H1 (cell line): ENCODE results near the gene MPPE1. TPM values are rescaled to one million over a fixed set of nuclear protein-coding genes. Genes with fewer than 3 reads are reported as not detected.

Source experiments
- CBX5 ChIP-seq: fragments of 300-800, 300-1000 bp; sonication (generic); IDR thresholded peaks from 2 replicates; pipeline ENCODE4 v1.7.1; 2016; ENCODE audit warnings: antibody characterized with exemption, low read length, low read depth
- CHD2 ChIP-seq: IDR thresholded peaks from 2 replicates; pipeline ENCODE4 v1.6.1; 2012; ENCODE audit warnings: low read length, improper control_type of control experiment
- CTCF ChIP-seq, 3 experiments: IDR thresholded peaks; 1 replicate in 2 of 3; 2 replicates in 1 of 3; pipeline versions ENCODE4 v1.5.1 to v1.6.1; 2011; ENCODE audit warnings: low read length in 3 of 3, mild to moderate bottlenecking in 3 of 3, inconsistent platforms in 2 of 3, low read depth in 1 of 3, moderate library complexity in 1 of 3; ENCODE audit not compliant: insufficient read depth in 1 of 3; ENCODE audit errors: control extremely low read depth in 1 of 3
- EGR1 ChIP-seq: IDR thresholded peaks from 2 replicates; pipeline ENCODE4 v1.6.1; 2011; ENCODE audit warnings: low read depth, low read length, borderline replicate concordance
- HDAC2 ChIP-seq, 2 experiments: fragments of 300-600 bp in 1 of 2; sonication (generic) in 1 of 2; IDR thresholded peaks; 2 replicates each; pipeline ENCODE4 v1.6.1; 2011 to 2012; ENCODE audit warnings: low read depth in 2 of 2, low read length in 2 of 2, mild to moderate bottlenecking in 2 of 2, moderate library complexity in 2 of 2, borderline replicate concordance in 1 of 2, inconsistent platforms in 1 of 2
- JUN ChIP-seq: IDR thresholded peaks from 2 replicates; pipeline ENCODE4 v1.6.1; 2011; ENCODE audit warnings: low read depth, mild to moderate bottlenecking, improper control_type of control experiment, low read length
- KDM4A ChIP-seq: IDR thresholded peaks from one replicate; pipeline ENCODE4 v1.7.1; 2012; ENCODE audit warnings: low read depth, mild to moderate bottlenecking, moderate library complexity, low read length, inconsistent platforms; ENCODE audit not compliant: severe bottlenecking
- MAFK ChIP-seq: IDR thresholded peaks from 2 replicates; pipeline ENCODE4 v1.6.1; 2012; ENCODE audit warnings: low read depth, mild to moderate bottlenecking, improper control_type of control experiment, low read length
- MAX ChIP-seq: IDR thresholded peaks from 2 replicates; pipeline ENCODE4 v1.6.1; 2012; ENCODE audit warnings: inconsistent platforms
- PHF8 ChIP-seq: fragments of 200-600 bp; sonication (generic); conservative IDR thresholded peaks from 2 replicates; pipeline ENCODE4 v1.7.1; 2012; ENCODE audit warnings: low read depth, mild to moderate bottlenecking, inconsistent platforms, low read length, moderate library complexity
- POLR2AphosphoS5 ChIP-seq: IDR thresholded peaks from 2 replicates; pipeline ENCODE4 v1.6.1; 2011; ENCODE audit warnings: low read depth, low read length
- RFX5 ChIP-seq: IDR thresholded peaks from 2 replicates; pipeline ENCODE4 v1.6.1; 2011; ENCODE audit warnings: low read depth, low read length, improper control_type of control experiment, borderline replicate concordance
- RNF2 ChIP-seq: fragments of 200-900, 300-1000 bp; sonication (generic); IDR thresholded peaks from 2 replicates; pipeline ENCODE4 v1.7.1; 2016; ENCODE audit warnings: borderline replicate concordance, low read depth, mild to moderate bottlenecking, antibody characterized with exemption, low read length; ENCODE audit not compliant: poor library complexity, severe bottlenecking; ENCODE audit errors: missing control alignments
- SIN3A ChIP-seq, 2 experiments: IDR thresholded peaks in 1 of 2; conservative IDR thresholded peaks in 1 of 2; 2 replicates each; pipeline ENCODE4 v1.6.1; 2011 to 2012; ENCODE audit warnings: low read length in 2 of 2, improper control_type of control experiment in 1 of 2, low read depth in 1 of 2, mild to moderate bottlenecking in 1 of 2
- SIRT6 ChIP-seq: IDR thresholded peaks from one replicate; pipeline ENCODE4 v1.7.1; 2012; ENCODE audit warnings: low read length, inconsistent platforms
- SP1 ChIP-seq: IDR thresholded peaks from 2 replicates; pipeline ENCODE4 v1.6.1; 2011; ENCODE audit warnings: low read depth, low read length
- SP4 ChIP-seq: IDR thresholded peaks from 2 replicates; pipeline ENCODE4 v1.6.1; 2012; ENCODE audit warnings: low read length, inconsistent platforms
- SRF ChIP-seq: IDR thresholded peaks from 2 replicates; pipeline ENCODE4 v1.6.1; 2011; ENCODE audit warnings: mild to moderate bottlenecking, low read depth, low read length, moderate library complexity
- TAF1 ChIP-seq: IDR thresholded peaks from 2 replicates; pipeline ENCODE4 v1.6.1; 2011; ENCODE audit warnings: mild to moderate bottlenecking, low read depth, low read length
- TBP ChIP-seq: IDR thresholded peaks from 2 replicates; pipeline ENCODE4 v1.6.1; 2011; ENCODE audit warnings: low read depth, low read length, improper control_type of control experiment
- TCF12 ChIP-seq: IDR thresholded peaks from 2 replicates; pipeline ENCODE4 v1.6.1; 2011; ENCODE audit warnings: low read depth, mild to moderate bottlenecking, low read length
- polyA plus RNA-seq, 7 experiments: library from polyadenylated mRNA; depleted of rRNA in 3 of 7; stranded (reverse) in 5 of 7; unstranded in 2 of 7; fragments of >200 nt in 5 of 7; fragments of 200-250 nt in 2 of 7; gene quantifications; 1 replicate in 5 of 7; 2 replicates in 1 of 7; 4 replicates in 1 of 7; pipeline versions ENCODE4 v1.2.1 to v1.2.3, GENCODE V29; 2011 to 2013; ENCODE audit warnings: missing spikeins in 2 of 7, mixed read lengths in 2 of 7
- total RNA-seq: library from RNA; stranded (reverse); fragmentation: NEBNext Ultra II Directional; extraction: Animal tissue kit (Norgen Biotek cat#: 25700); gene quantifications from 2 replicates; pipeline ENCODE4 v1.2.1, GENCODE V29; 2021

Gene MPPE1
- total and polyA plus RNA-seq, 2 of the 8 experiments (the other 6 are each of a cell fraction or from before 2014, with no cell fraction given), result 13.7 to 20.9 TPM

- no peak for TF ChIP-seq RNF2
- TF ChIP-seq MAX, result no peak
- TF ChIP-seq JUN, result no peak
- TF ChIP-seq PHF8, result 0 out of 2 replicates have a peak, but pooled peaks have one; percentile 32
- TF ChIP-seq CBX5, result no peak
- TF ChIP-seq EGR1, result no peak; the same call in 1 of the 2 replicates
- TF ChIP-seq SRF, result no peak
- no peak for TF ChIP-seq CTCF (IDR thresholded peaks at IDR 0.05; ENCODE audit: control extremely low read depth in 1 of 3, insufficient read depth in 1 of 3, low read depth in 1 of 3, low read length in 3 of 3)
- no peak for TF ChIP-seq RFX5
- no peak for TF ChIP-seq CHD2
- TF ChIP-seq TAF1, result peak; percentile 43; the same call in 1 of the 2 replicates
- TF ChIP-seq TBP, result no peak
- TF ChIP-seq SIRT6, result no peak
- TF ChIP-seq TCF12, result no peak
- TF ChIP-seq HDAC2 (IDR thresholded peaks at IDR 0.05; ENCODE audit: borderline replicate concordance in 1 of 2, low read depth in 2 of 2, low read length in 2 of 2), result no peak; a peak in 1 of 4 replicates
- TF ChIP-seq SP4, result no peak
- TF ChIP-seq KDM4A, result peak; percentile 94
- no peak for TF ChIP-seq POLR2AphosphoS5
- TF ChIP-seq MAFK, result no peak
- peak; percentile 47 to 86; a peak in 2 of 4 replicates for TF ChIP-seq SIN3A (conservative IDR thresholded peaks at IDR 0.05 in 1 of 2, IDR thresholded peaks at IDR 0.05 in 1 of 2; ENCODE audit: low read depth in 1 of 2, low read length in 2 of 2)
- TF ChIP-seq SP1, result no peak
These were observed at the start of gene MPPE1 (continued) for GRCh38 chr18:11908182-11909060.
